Psoas muscle (tissue), 8 donors: ENCODE data around the gene DTD2. TPM values are rescaled to one million over a fixed set of nuclear protein-coding genes. Genes with fewer than 3 reads are reported as not detected.

Experiments
- ATAC-seq, 4 donors: fragments of 200-7000 bp; cut with Tn5 transposase; one replicate each; pipeline ENCODE4 v1.9.1; 2020; ENCODE audit warnings: moderate library complexity in 3 of 4, mild to moderate bottlenecking in 2 of 4
- DNase-seq, 2 donors: peaks; one replicate each; pipeline ENCODE4 v3.0.0-alpha.2; 2020
- H3K27ac ChIP-seq: fragments of 200-600 bp; one replicate; pipeline ENCODE4 v1.8.0; 2022
- H3K27me3 ChIP-seq, 3 donors: fragments of 200-600 bp in 1 of 3; one replicate each; pipeline versions ENCODE4 v1.6.1 to v1.8.0; 2013 to 2022; ENCODE audit warnings: low read length in 2 of 3, mild to moderate bottlenecking in 2 of 3, moderate library complexity in 1 of 3; ENCODE audit not compliant: insufficient read depth in 3 of 3
- H3K36me3 ChIP-seq, 2 donors: fragments of 200-600 bp in 1 of 2; one replicate each; pipeline versions ENCODE4 v1.6.1 to v1.8.0; 2013 to 2022; ENCODE audit warnings: low read depth in 1 of 2, mild to moderate bottlenecking in 1 of 2, moderate library complexity in 1 of 2; ENCODE audit not compliant: insufficient read depth in 1 of 2
- H3K4me1 ChIP-seq: fragments of 200-600 bp; one replicate; pipeline ENCODE4 v1.8.0; 2022
- H3K4me3 ChIP-seq: fragments of 200-600 bp; one replicate; pipeline ENCODE4 v1.8.0; 2022; ENCODE audit warnings: mild to moderate bottlenecking
- H3K9me3 ChIP-seq: fragments of 200-600 bp; one replicate; pipeline ENCODE4 v1.8.0; 2022
- WGBS, 3 donors: extraction: QIAGEN DNeasy Blood & Tissue Kit; methylation state at CpG; one replicate each; pipeline versions ENCODE4 v1.1.6 to v1.1.7; 2013; 5-methylcytosine and 5-hydroxymethylcytosine counted together
- intact Hi-C, 2 donors: fragments of 100-400 bp; cut with DNase I; formaldehyde crosslinking; loops; one replicate each; pipeline versions ENCODE4 v1.11.0 to v1.14.2; 2022
- polyA plus RNA-seq, 3 donors: library from polyadenylated mRNA; stranded (reverse); fragments of 200-250 nt; gene quantifications; one replicate each; pipeline ENCODE4 v1.2.3, GENCODE V29; 2013
- total RNA-seq, 4 donors: library from RNA; stranded (reverse); fragmentation: NEBNext Ultra II Directional in 2 of 4; extraction: Animal tissue kit (Norgen Biotek cat#: 25700) in 2 of 4; gene quantifications; one replicate each; pipeline versions ENCODE4 v1.2.1 to v1.2.4, GENCODE V29; 2021 to 2023
- TF ChIP-seq, protein P1 (sequence below): fragments of 200-600 bp; IDR thresholded peaks from one replicate; pipeline ENCODE4 v1.8.0; 2022; ENCODE audit warnings: antibody characterized with exemption
- donor health status: healthy with polysubstance abuse.
- donor health status: DM: no; HTN: no; CAD: no; lungs with moderate emphysema.
- donor health status: Bipolar disorder and iron deficiency.
- donor health status: healthy.
- donor health status: DM: yes; HTN: yes; CAD: no.
- donor health status: DM: no; HTN: no; CAD: no.
- donor health status: DM: no; HTN: no; CAD: no.
- donor health status: DM: yes; HTN: yes; CAD: no.

The DTD2 gene
- total and polyA plus RNA-seq, 7 donors, result 2.1 to 9.5 (median 4.2) TPM

DNA sequence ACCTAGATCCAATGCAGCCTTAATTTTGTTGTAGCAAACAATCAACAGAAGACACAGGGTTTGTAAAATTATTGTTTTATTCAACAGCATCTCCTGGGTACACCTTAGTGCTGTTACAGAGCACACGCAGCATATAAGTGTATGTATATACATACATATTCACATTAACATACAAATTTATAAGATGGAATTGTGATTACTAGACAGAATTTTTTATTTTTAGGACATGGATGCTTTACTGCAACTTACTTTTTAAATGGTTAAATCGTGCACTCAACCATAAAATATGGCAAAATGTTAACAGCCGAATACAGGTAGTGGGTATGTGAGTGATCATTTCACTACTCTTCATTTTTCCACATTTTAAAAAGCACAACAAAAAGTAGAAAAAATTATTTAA lies 53.6 kb downstream of the DTD2 start:
- TF ChIP-seq, protein P1, sequence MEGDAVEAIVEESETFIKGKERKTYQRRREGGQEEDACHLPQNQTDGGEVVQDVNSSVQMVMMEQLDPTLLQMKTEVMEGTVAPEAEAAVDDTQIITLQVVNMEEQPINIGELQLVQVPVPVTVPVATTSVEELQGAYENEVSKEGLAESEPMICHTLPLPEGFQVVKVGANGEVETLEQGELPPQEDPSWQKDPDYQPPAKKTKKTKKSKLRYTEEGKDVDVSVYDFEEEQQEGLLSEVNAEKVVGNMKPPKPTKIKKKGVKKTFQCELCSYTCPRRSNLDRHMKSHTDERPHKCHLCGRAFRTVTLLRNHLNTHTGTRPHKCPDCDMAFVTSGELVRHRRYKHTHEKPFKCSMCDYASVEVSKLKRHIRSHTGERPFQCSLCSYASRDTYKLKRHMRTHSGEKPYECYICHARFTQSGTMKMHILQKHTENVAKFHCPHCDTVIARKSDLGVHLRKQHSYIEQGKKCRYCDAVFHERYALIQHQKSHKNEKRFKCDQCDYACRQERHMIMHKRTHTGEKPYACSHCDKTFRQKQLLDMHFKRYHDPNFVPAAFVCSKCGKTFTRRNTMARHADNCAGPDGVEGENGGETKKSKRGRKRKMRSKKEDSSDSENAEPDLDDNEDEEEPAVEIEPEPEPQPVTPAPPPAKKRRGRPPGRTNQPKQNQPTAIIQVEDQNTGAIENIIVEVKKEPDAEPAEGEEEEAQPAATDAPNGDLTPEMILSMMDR, result no peak
- Histone ChIP-seq H3K4me3 (no peak overlapping the region), H3K27me3 (no peaks in the 10 kb centered on the region), H3K4me1 (no peaks in the 10 kb centered on the region), H3K36me3 (peaks cover 2 to 33% of the 10 kb centered on the region in 2 donors), H3K27ac (no peak overlapping the region), H3K9me3 (no peaks in the 10 kb centered on the region)
- intact Hi-C loops, result no loop called here
- 93 to 96% (median 94%) methylated on average over 3 of the region's 3 CpGs for WGBS, 3 donors
- no peak for DNase-seq
- no peak for ATAC-seq

DNA sequence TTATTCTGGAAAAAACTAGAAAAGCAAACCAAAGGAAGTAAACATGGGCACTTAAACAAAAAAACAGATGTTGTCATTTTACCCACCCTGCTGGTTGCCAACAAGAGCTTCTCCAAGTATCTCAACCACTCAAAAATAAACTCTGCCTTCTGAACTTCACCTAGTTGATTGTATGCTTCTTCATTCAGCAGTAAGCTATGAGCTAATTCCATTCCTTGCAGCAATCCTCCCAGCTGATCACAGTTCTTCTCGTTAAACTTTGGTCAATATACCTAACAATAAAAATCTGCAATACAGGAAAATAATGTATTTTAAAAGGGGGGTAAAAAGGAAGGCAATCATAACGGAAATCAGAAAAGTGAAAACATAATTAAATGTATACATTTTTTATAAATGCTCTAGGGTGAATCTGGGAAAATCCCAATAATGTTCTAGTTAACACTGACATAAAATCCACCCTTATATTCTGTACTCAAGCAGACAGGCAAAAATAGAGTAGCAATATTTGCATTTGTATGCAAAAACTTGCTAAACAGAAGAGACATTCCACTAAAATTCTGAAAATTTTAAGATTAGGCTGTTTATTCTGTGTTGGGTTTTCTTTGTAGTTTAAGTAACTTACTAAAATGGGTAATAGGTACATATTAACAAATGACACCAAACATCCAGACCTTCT lies 54.4 kb downstream of the DTD2 start:
- 48 to 57% (median 55%) methylated on average over 2 of the region's 2 CpGs for WGBS, 3 donors
- Histone ChIP-seq H3K9me3 (no peaks in the 10 kb centered on the region), H3K4me3 (no peak overlapping the region), H3K36me3 (peaks cover 2 to 41% of the 10 kb centered on the region in 2 donors), H3K27ac (no peak overlapping the region), H3K4me1 (no peaks in the 10 kb centered on the region), H3K27me3 (no peaks in the 10 kb centered on the region)
- ATAC-seq (no peak), DNase-seq (no peak)
- TF ChIP-seq, protein P1, result no peak
- intact Hi-C loops, result no loop called here

DNA sequence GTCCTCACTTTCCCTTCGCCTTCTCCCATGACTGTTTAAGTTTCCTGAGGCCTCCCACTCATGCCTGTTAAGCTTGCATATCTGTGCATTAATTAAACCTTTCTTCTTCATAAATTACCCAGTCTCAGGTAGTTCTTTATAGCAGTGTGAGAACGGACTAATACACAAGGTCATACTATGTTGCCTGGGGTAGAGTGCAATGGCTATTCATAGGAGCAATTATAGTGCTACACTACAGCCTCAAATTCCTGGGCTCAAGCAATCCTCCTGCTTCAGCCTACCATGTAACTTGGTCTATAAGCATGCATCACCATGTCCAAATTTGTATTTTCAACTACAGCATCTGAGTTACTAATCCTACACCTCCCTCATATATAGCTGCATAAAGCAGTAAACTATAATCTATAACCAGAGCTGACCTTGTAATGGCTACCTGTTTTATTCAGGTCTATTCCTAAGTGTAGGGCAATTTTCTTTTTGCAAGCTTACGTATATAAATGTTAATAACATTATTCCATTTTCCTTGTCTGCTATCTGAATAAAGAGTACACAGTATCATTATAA lies 55.9 kb downstream of the DTD2 start:
- H3K36me3 ChIP-seq, result peaks cover 5 to 54% of the 10 kb centered on the region in 2 donors
- ATAC-seq, result no peak

DNA sequence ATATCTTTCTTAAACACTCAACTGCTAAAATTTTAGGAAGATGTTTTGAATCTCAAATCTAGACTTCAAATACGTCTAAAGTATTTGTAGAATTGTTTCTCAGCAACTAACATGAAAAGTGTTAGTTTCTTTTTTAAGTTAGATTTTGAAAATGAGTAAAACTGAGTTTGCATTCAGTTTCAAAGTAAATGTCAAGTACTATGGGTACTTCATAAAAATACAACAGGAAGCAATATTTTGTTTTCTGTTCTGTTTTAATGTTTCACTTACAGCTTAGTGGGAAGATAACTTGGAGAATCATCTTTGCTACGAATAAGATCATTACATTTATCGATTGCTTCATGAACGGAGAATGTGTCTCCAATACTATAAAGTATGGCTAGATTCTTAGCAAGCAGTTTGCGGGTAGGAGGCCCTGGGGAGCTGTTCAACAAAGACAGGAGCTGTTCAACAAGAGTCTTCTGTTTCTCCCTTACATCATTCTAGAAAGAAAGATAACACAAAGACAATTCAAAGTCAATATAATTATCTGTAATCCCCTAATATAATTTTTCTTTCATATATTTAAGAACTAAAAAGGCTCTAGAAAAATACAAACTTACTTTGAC lies 57.2 kb downstream of the DTD2 start:
- H3K27me3 ChIP-seq, result no peaks in the 10 kb centered on the region
- no peak overlapping the region for H3K4me3 ChIP-seq
- H3K4me1 ChIP-seq, result no peaks in the 10 kb centered on the region
- no peaks in the 10 kb centered on the region for H3K9me3 ChIP-seq
- no peak overlapping the region for H3K27ac ChIP-seq
- TF ChIP-seq, protein P1, result no peak
- intact Hi-C loops, result no loop called here
- WGBS, 3 donors, result 92 to 97% (median 93%) methylated on average over 5 of the region's 5 CpGs
- peaks cover 5 to 67% of the 10 kb centered on the region in 2 donors for H3K36me3 ChIP-seq
- no peak for DNase-seq
- no peak for ATAC-seq

More for the DNA sequence above, 55.9 kb downstream of the DTD2 start:
- Histone ChIP-seq H3K27ac (no peak overlapping the region), H3K4me3 (no peak overlapping the region), H3K27me3 (no peaks in the 10 kb centered on the region), H3K4me1 (no peaks in the 10 kb centered on the region), H3K9me3 (no peaks in the 10 kb centered on the region)
- TF ChIP-seq, protein P1, result no peak
- intact Hi-C loops, result no loop called here
- DNase-seq, result no peak
- 86 to 87% (median 86%) methylated on average over 3 of the region's 3 CpGs for WGBS, 3 donors

Other genes starting within 250 kb of the DTD2 start
- 100 to 1,000 TPM; 189 to 405 (median 301) TPM for gene HECTD1, start 249.7 kb downstream of the DTD2 start, total RNA-seq
- gene HECTD1, start 249.7 kb downstream of the DTD2 start, polyA plus RNA-seq, result 100 to 1,000 TPM; 151 to 217 (median 188) TPM
- 10 to 100 TPM; 21.5 to 40.4 (median 29.9) TPM for gene HEATR5A, start 37.0 kb downstream of the DTD2 start, total RNA-seq
- gene HEATR5A, start 37.0 kb downstream of the DTD2 start, polyA plus RNA-seq, result 10 to 100 TPM; 10.2 to 19.5 (median 16.3) TPM
- not detected for gene GPR33, start 30.5 kb upstream of the DTD2 start, total RNA-seq
- gene GPR33, start 30.5 kb upstream of the DTD2 start, polyA plus RNA-seq, result not detected
- gene NUBPL, start 103.9 kb upstream of the DTD2 start, total RNA-seq, result 10 to 100 TPM in 2 of 4 donors, 1 to 10 TPM in 2; 7.0 to 16.3 (median 12.4) TPM
- gene NUBPL, start 103.9 kb upstream of the DTD2 start, polyA plus RNA-seq, result 1 to 10 TPM; 3.3 to 9.3 (median 5.1) TPM